HL-60/S4 (cell line): Measurements from ENCODE around the gene SLC43A2.

Experiments used
- in situ Hi-C: fragments of 300-500 bp; cut with MboI; formaldehyde crosslinking; loops from 2 replicates; pipeline ENCODE4 v1.14.3; 2022; ENCODE audit warnings: low sequenced_read_pairs

Gene SLC43A2

DNA sequence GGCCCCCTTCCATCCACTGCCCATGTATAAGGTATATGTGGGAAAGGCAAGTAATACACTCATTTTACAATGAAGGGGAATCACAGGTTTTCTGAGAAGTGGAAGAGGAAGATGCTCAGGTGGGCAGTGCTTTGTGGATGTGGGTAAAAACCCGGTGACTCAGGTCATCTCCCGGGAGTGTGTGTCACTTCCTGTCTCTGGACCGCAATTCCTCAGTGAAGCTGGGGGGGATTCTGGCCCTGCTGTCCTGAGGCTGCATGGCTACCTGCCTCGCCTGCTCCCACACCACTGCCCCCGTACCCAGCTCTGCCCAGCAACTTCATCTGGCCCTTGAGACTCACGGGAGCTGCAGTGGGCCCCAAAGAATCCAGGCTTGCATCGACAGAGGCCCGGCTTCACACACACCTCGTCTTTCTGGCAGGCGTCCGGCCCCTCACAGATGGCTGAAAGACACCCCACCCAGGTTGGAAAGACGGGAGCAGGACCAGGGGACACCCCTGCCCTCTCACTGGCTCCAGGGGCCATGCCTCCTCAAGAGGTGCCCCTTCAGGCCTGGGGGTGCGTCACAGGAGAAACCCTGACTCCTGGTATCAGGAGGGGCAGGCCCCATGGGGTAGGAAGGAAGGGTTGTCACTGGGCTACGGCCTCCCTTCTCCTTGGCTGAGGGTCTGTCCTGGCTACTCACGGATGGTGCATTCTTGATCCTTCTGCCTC, 16.0 kb upstream of the SLC43A2 start:
- in situ Hi-C loops, result no loop called here

DNA sequence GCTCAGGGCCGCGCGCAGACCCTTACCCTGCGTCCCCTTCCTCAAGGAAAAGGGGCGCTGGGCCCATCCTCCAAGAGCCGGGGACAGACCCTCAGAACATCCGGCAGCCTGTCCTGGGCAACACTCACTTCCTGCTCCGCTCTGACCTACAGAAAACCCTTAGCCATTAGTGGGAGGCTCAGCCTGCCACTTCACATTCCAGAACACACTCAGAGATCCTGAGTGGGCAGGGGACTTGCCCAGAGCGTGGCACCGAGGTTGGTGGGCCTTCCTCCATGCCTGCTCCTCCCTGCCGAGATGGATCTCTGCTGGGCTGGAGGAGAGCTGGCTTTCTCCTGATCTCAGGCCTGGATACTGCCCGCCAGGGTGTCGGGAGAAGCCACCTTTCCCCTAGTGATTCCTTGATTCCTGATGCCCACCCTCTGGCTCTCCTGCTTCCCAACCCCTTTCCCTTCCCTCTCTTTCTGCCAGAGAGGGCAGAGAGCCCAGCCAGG, 15.4 kb upstream of the SLC43A2 start:
- in situ Hi-C loops, result no loop called here

DNA sequence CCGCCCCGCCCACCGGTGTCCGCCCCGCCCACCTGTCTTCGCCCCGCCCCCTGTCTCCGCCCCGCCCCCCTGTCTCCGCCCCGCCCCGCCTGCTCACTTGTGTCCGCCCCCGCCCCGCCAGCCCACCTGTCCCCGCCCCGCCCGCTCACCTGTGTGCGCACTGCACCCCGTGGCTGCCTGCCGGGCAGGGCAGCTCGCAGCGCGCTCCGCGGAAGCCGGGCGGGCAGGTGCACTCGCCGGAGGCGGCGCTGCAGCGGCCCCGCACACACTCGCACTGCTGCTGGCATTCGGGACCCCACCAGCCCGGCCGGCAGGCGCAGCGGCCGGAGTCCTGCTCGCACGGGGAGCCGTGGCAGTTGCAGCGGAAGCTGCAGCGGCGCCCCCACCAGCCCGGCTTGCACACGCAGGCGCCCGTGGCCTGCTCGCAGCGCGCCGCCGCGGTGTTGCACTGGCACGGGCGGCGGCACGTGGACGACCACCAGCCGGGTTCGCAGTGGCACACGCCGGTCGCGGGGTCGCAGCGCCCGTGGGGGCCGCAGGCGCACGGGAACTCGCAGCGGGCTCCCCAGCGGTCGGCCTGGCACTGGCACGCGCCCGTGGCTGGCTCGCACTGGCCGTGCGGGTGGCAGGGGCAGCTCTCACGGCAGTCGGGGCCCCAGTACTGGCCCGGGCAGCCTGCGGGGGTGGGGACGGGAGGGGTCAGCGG, 14.8 kb upstream of the SLC43A2 start:
- in situ Hi-C loops, result no loop called here

DNA sequence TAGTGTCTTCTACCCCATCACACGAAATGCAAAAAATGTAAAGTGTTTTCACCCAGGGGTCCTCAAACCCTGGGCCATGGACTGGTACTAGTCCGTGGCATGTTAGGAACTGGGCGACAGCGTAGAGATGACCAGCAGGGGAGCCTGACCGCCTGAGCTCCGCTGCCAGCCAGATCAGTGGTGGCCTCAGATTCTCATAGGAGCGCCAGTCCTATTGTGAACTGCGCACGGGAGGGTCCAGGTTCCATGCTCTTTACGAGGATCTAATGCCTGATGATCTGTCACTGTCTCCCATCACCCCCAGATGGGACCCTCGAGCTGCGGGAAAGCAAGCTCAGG, 12.4 kb upstream of the SLC43A2 start:
- in situ Hi-C loops, result no loop called here

DNA sequence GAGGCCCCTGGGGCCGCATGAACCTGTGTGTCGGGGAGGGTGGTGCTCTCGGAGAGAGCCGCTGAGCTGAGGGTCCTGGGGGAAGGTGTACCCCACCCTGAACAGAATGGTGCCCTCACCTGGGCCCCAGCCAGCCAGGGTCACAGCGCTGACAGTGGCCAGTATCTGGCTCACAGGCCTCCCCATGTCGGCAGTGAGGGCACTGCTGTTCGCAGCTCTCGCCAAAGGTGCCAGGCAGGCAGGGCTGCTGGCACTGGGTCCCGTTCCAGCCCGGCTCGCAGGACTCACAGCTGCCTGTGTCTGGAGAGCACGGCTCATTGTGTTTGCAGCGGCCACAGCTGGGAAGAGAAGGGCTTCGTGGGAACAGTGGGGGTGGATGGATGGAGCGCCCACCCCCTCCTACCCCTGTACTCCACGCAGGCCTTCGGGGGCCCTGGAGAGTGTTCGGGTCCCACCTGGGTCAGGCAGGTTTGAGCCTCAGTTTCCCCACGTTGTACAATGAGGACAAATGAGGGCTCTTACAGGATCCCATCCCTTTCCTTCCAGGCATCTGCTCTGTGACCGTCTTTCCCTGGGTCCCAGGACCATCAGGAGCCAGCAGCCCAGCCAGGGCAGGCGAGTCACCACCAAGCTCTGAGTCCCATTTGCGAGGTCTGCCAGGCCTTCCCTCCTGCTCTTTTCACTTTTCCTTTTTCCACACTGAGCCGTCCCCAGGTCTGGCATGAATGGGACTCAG, 11.9 kb upstream of the SLC43A2 start:
- in situ Hi-C loops, result no loop called here

DNA sequence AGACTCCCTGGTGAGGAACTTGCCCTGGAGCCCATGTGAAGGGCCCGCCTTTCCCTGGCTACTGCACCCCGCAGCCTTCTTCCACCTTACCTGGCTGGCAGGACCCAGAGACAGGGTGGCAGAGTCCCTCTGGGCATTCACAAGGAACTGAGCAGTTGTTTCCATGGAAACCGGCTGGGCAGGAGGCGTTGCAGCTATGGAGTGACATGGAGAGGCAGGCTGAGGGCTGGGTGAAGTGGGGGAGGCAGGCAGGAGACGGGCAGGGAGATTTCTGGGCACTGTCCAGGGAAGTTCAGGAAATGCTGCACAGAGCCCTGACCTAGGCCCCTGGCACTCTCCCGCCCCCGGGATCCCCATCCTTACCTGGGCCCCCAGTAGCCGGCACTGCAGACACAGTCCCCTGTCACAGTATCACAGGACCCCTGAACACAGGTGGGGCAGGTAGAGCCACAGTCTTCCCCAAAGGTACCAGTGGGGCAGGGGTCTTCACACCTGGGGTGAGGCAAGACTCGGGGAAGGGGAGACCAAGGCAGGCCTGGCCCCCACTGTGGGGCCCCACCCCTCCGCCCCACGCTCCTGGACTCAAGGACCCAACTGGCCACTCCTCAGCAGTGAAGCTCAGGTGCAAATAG, 11.0 kb upstream of the SLC43A2 start:
- in situ Hi-C loops, result loop anchor here (10.0 kb wide), 1 partner anchor 65 kb away; no protein-coding TSS in a partner anchor

DNA sequence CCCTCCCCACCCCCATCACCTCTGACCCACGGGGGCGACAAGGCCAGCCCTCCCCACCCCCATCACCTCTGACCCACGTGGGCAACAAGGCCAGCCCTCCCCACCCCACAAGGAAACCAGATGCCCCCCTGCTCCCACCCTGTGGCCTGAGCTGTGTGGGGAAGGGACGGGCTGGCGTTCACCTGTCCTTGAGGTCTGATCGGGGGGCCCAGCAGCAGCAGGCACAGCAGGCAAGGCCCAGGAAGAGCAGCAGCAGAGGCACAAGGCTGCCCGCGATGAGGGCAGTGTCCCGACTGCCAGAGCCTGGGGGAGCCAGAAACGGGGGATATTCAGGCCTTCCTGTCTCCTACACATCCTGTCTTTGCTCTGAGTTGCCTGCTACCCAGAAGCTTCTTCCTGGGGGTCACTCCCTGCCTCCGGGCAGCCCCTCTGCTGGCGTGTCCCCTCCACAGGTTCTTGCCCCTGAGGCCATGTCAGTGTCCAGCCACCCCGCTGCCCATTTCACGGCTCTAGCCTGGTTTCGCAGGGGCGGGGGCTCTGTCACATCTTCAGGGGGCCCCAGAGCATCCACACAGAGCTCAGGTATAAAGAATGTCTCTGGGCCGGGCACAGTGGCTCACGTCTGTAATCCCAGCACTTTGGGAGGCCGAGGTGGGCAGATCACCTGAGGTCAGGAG, 10.1 kb upstream of the SLC43A2 start:
- in situ Hi-C loops, result loop anchor here (10.0 kb wide), 1 partner anchor 64 kb away; no protein-coding TSS in a partner anchor

DNA sequence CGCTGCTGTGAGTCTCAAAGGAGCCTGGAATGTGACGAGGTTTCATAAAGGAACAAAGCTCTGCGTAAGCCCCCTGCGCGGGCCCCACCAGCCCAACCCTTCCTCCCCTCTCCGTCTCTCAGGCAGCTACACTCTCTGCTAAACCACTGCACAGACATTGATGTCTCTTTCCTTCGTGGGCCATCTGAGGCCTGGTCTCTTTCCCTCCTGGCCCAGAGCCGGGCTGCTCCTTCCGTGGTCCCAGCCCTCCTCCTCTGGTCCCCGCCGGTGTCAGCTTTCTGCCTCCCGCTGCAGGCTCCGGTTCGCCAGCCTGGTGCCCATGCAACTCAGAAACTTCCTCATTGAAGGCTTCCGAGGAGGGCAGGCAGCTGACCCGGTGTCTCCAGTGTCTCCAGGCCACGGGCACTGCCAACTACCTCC, 9.5 kb upstream of the SLC43A2 start:
- in situ Hi-C loops, result loop anchor here (10.0 kb wide), 1 partner anchor 63 kb away; no protein-coding TSS in a partner anchor

DNA sequence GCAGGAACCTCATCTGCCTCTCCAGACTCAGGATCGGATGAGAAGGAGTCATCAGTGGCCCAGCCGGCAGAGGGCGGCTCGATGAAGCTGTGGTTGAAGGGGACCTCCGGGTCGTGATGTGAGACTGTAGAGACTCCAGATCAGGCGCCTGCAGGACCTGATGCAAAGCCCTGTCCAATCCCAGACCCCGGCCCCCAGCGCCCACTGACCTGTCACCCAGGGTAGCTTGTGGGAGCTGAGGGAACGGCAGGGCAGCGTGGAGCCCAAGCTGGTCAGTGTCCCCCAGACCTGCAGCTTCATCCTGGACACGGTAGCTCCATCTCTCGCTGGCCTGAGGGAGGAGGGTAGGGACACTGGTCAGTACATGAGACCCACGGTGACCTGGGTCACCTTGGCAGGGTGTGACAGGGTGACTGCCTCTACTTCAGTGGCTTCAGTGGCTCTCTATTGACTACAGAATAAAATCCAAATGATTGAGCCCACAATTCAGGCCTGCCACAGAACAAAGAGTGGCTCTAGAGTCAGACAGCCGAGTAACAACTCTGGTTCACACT, 8.2 kb upstream of the SLC43A2 start:
- in situ Hi-C loops, result loop anchor here (10.0 kb wide), 1 partner anchor 62 kb away; no protein-coding TSS in a partner anchor

DNA sequence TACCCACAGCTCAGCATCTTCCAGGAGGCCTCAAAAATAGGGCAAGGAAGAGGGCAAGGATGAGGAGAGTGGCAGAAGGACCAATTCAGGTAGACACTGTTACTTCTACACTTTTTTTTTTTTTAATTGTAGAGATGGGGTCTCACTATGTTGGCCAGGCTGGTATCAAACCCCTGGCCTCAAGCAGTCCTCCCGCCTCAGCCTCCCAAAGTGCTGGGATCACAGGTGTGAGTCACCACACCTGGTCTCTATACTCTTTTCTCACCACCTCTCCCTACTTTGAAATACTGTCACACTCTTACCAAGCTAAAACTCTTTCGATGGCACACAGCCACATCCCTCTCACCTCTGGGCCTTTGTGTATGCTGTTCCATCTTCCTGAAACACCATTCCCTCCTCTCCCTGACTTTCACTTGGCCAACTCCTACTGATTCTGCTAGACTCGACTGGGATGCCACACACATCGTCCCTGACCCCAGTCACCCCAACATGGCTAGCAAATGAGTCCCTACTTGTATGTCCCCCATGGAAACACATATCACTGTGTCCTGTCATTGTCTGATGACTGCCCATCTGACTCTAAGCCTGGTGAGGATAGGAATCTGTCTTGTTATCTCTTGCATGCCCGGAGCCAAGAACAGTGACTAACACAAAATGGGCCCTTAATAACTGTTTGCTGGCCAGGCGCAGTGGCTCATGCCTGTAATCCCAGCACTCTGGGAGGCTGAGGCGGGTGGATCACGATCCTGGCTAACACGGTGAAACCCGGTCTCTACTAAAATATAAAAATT, 7.2 kb upstream of the SLC43A2 start:
- in situ Hi-C loops, result loop anchor here (10.0 kb wide), 1 partner anchor 61 kb away; no protein-coding TSS in a partner anchor

DNA sequence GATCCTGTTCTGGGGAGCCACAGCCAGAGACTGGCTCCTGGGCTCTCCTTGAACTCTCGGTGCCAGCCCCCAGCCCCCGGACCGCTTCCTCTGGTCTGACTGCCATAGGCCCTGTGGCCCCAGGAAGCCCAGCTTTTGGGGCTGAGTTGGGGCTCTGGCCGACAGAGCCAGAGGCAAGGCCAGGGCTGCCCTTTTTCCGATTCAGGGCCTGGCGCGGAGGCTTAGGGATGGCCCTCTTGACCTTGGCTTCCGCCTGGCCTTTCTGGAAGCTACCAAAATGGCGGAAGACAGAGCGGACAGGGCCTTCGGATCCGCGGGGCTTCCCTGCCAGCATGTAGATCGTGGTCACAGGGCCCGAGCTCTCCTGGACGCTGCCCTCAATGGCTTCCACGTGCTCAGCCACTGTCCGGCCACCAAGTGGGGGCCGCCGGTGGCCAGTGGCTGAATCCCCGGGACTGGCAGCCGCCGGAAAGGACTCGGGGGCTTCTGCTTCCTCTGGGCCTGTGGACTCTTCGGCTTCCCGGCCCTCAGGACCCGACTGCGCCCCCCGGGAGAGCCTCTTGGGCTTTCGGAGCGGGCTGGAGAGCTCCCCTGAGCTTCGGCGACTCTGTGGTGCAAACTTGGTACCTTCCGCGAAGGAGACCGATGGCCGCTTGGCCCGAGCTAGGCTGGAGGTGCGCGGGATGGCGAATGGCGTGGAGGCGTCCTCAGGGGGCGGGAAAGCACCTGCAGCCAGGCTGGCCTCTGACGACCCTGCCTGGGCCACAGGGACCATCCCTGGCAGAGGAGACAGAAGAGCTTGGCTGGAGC, 6.4 kb upstream of the SLC43A2 start:
- in situ Hi-C loops, result loop anchor here (10.0 kb wide), 1 partner anchor 60 kb away; no protein-coding TSS in a partner anchor

DNA sequence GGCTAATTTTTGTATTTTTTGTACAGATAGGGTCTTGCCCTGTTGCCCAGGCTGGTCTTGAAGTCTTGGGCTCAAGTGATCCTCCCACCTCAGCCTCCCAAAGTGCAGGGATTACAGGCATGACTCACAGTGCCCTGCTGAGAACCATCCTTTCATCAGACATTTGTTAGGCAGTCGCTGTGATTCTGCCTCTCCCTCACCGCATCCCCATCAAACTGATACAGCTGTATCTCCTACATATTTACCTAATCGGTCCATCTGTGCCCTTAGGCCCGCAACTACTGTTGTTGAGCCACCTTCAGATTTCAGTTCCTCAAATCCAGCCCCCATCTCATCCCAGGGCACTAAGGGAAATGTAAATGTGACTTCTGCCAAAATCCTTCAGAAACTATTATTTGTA, 2.0 kb upstream of the SLC43A2 start:
- in situ Hi-C loops, result loop anchor here (10.0 kb wide), 1 partner anchor 56 kb away; no protein-coding TSS in a partner anchor

DNA sequence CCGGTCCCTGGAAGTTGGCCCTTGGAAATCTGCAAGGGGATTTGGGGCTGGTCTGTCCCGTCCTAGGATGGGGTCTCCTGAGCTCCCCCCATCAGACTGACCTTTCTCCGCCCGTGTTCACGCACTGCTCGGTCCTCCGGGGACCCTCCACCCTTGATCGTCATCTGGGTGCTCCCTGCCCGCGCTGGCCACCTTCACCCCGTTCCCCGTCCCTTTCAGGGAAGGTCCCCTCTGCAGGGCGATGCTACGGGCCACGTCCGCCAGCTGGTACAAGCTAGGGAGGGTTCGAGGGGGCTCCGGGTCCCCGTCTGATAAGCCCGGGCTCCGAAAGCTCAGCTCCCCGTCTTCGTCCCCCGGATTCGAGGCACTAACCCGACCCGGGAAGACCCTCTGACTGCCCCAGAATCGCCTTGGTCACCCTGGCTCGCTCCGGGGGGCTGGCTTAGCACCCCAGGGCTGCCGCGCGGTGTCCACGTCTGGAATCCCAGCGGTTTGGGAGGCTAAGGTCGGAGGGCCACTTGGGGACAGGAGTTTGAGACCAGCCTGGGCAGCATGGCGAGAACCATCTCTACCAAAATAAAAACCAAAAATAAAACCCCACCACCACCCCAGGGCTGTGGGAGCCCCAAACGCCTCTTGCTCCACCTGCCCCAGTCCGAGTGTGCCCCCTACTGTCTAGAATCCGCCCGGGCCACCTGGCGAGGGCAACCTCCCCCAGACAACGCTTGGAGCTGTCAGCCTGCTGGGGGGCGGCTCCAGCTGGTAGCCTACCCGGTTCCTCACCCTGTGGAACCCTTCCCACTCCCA, 1.1 kb upstream of the SLC43A2 start:
- in situ Hi-C loops, result loop anchor here (10.0 kb wide), 1 partner anchor 55 kb away; no protein-coding TSS in a partner anchor

DNA sequence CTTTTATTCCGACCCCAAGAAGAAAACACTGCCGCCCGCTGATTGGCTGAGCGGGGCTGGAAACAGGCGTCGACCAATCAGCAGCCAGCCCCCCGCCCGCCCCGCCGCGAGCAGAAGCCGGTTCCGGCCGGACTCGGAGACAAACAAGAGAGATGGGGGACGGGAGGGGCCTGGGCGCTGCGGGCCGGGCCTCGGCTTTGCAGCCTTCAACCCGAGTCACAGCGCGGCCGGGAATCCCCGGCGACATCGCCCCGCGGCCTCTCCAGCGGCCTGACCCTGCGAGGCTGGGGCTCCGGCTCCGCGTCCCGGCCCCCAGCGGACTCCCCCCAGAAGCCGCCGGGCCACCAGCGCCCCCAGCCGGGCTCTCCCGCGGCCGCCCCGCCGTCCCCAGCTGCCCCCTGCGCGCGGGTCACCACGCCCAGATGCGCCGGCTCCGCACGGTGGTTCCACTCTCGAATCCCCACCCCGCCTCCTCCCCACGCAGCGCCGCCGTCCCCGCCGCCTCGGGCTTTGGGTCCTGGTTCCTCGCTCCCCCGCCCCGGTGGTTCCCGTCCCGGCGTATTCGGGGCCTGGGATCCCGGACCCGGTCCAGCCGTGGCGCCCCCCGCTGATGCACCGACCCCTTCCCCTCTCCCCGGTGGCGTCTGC, 346 bp upstream of the SLC43A2 start:
- in situ Hi-C loops, result no loop called here

DNA sequence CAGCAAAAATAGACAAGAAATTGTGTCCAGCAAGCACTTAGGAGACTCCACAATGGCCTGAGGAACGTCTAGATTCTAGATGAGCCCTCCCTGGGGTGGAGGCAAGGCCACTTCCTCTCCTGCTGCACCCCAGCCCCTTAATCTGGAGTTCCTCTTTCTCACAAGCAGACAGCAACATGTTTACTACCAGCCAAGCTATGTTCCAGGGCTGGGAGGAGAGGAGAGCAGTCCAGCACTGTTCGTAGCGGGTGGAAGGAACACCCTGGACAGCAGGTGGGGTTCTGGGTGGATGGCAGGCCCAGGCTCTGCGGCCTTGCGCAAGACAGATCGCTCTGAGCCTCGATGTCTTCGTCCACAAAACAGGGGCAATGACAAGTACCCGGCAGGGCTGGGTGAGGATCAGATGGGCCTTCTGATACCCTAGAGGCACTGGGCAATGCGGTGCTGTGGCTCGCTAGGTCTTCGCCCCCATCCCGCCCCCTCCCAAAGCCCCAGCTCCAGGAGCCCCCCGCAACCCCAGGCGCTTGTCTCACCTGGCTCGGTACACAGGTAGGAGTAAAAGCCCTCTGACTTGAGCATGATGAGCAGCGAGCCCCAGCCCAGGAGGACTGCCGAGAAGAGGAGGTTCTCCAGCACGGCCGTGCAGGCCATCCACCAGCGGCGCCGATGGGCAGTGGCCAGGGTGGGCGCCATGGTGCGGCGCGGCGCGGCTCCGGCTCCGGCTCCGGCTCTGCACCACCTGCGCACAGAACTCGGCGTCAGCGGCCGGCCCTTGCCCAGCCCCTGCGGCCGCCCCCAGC, 1.3 kb downstream of the SLC43A2 start:
- in situ Hi-C loops, result no loop called here

DNA sequence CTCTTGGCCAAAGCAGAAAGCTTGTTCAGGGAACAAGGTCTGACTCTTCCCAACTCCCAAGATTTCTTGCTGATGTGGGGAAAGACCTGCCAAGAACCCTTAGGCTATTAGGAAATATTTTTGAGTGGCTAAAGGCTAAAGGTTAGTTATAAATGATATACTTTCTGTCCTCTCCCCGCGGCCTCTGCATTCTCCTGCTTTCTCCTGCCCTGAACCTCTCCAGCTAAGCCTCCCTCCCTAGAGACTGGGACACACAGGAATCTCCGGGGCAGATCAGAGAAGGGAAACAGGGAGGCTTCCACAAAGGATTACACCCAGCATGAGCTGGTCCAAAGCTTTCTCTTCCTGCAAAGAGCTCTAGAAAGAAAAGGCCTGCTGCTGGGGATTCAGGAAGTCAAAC, 2.3 kb downstream of the SLC43A2 start:
- in situ Hi-C loops, result no loop called here
